SK-N-SH treated with all-trans-retinoic acid at 6 μM for 48 hours (cell line): ENCODE data around the gene HS6ST3.

ENCODE experiments used
- ESRRG ChIP-seq: fragments of 250-450 bp; sonication (Bioruptor Pico); IDR thresholded peaks from 2 replicates; pipeline ENCODE4 v1.6.1; 2021; ENCODE audit warnings: mild to moderate bottlenecking
- PPARA ChIP-seq: fragments of 250-450 bp; sonication (Bioruptor Pico); IDR thresholded peaks from 2 replicates; pipeline ENCODE4 v1.5.0; 2020; ENCODE audit warnings: mild to moderate bottlenecking, borderline replicate concordance
- ZFP3 ChIP-seq: fragments of 250-450 bp; sonication (Bioruptor Pico); IDR thresholded peaks from 2 replicates; pipeline ENCODE4 v1.5.0; 2020; ENCODE audit warnings: mild to moderate bottlenecking, moderate library complexity
- TF ChIP-seq, protein P1 (sequence below): fragments of 250-450 bp; sonication (Bioruptor Pico); IDR thresholded peaks from 2 replicates; pipeline ENCODE4 v1.8.0; 2020; ENCODE audit warnings: mild to moderate bottlenecking, moderate library complexity, borderline replicate concordance
- TF ChIP-seq, protein P2 (sequence below): fragments of 250-450 bp; sonication (Bioruptor Pico); IDR thresholded peaks from 2 replicates; pipeline ENCODE4 v1.5.0; 2020; ENCODE audit warnings: mild to moderate bottlenecking, moderate library complexity

DNA sequence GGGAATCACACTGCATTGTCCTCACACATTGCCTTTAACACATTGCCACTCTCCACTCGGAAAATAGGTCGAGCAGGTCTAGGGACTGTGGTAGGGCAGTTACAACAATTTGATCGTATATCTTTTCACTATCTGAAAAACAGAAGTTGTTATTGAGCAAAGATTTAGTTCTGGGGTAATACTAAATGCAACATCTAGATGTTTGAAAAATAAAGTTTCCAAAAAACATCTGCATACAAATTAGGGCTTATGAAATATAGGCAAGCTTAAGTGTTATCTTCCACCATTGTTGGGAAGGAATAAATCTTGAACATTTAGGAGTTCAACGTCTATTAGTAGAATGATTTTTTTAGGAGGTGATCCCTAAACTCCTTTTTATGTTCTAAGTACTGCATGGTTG, 768 bp upstream of the HS6ST3 start:
- TF ChIP-seq, protein P1, sequence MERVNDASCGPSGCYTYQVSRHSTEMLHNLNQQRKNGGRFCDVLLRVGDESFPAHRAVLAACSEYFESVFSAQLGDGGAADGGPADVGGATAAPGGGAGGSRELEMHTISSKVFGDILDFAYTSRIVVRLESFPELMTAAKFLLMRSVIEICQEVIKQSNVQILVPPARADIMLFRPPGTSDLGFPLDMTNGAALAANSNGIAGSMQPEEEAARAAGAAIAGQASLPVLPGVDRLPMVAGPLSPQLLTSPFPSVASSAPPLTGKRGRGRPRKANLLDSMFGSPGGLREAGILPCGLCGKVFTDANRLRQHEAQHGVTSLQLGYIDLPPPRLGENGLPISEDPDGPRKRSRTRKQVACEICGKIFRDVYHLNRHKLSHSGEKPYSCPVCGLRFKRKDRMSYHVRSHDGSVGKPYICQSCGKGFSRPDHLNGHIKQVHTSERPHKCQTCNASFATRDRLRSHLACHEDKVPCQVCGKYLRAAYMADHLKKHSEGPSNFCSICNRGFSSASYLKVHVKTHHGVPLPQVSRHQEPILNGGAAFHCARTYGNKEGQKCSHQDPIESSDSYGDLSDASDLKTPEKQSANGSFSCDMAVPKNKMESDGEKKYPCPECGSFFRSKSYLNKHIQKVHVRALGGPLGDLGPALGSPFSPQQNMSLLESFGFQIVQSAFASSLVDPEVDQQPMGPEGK (CRISPR knock-in tag) = no peak
- TF ChIP-seq PPARA (CRISPR knock-in tag) (no peak), ESRRG (CRISPR knock-in tag) (no peak), ZFP3 (CRISPR knock-in tag) (no peak)
- TF ChIP-seq, protein P2, sequence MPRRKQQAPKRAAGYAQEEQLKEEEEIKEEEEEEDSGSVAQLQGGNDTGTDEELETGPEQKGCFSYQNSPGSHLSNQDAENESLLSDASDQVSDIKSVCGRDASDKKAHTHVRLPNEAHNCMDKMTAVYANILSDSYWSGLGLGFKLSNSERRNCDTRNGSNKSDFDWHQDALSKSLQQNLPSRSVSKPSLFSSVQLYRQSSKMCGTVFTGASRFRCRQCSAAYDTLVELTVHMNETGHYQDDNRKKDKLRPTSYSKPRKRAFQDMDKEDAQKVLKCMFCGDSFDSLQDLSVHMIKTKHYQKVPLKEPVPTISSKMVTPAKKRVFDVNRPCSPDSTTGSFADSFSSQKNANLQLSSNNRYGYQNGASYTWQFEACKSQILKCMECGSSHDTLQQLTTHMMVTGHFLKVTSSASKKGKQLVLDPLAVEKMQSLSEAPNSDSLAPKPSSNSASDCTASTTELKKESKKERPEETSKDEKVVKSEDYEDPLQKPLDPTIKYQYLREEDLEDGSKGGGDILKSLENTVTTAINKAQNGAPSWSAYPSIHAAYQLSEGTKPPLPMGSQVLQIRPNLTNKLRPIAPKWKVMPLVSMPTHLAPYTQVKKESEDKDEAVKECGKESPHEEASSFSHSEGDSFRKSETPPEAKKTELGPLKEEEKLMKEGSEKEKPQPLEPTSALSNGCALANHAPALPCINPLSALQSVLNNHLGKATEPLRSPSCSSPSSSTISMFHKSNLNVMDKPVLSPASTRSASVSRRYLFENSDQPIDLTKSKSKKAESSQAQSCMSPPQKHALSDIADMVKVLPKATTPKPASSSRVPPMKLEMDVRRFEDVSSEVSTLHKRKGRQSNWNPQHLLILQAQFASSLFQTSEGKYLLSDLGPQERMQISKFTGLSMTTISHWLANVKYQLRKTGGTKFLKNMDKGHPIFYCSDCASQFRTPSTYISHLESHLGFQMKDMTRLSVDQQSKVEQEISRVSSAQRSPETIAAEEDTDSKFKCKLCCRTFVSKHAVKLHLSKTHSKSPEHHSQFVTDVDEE (CRISPR knock-in tag) = no peak
